Measurements from ENCODE around the gene IRF3.

Gene IRF3

GRCh38 chr19:49614096-49614833 is 51.4 kb downstream of the IRF3 start:
- no peak for DNase-seq

- no peak for DNase-seq
Observed at GRCh38 chr19:49613374-49613773, 52.3 kb downstream of the IRF3 start.
